Skeletal muscle tissue (tissue), 4 donors: ENCODE results near the gene TAMALIN. TPM values are rescaled to one million over a fixed set of nuclear protein-coding genes. Genes with fewer than 3 reads are reported as not detected.

Experiments used
- H3K27ac ChIP-seq: one replicate; pipeline ENCODE4 v1.7.0; 2013; ENCODE audit warnings: mild to moderate bottlenecking, low read depth, low read length, inconsistent platforms
- H3K27me3 ChIP-seq, 3 donors: one replicate each; pipeline ENCODE4 v1.7.0; 2013; ENCODE audit warnings: low read length in 3 of 3; ENCODE audit not compliant: control insufficient read depth in 3 of 3, insufficient read depth in 3 of 3
- H3K36me3 ChIP-seq, 3 donors: one replicate each; pipeline ENCODE4 v1.7.0; 2013; ENCODE audit warnings: low read length in 3 of 3; ENCODE audit not compliant: control insufficient read depth in 3 of 3, insufficient read depth in 3 of 3
- H3K4me1 ChIP-seq, 3 donors: one replicate each; pipeline ENCODE4 v1.7.0; 2013; ENCODE audit warnings: low read length in 3 of 3, mild to moderate bottlenecking in 3 of 3; ENCODE audit not compliant: control insufficient read depth in 3 of 3, insufficient read depth in 3 of 3
- H3K4me3 ChIP-seq, 3 donors: one replicate each; pipeline ENCODE4 v1.7.0; 2013; ENCODE audit warnings: low read length in 3 of 3
- H3K9ac ChIP-seq, 3 donors: one replicate each; pipeline ENCODE4 v1.7.0; 2013; ENCODE audit warnings: low read length in 3 of 3, mild to moderate bottlenecking in 3 of 3, moderate library complexity in 2 of 3, low read depth in 1 of 3
- H3K9me3 ChIP-seq, 3 donors: one replicate each; pipeline ENCODE4 v1.7.0; 2013; ENCODE audit warnings: low read length in 3 of 3; ENCODE audit not compliant: control insufficient read depth in 3 of 3
- total RNA-seq: library from RNA; depleted of rRNA; stranded (reverse); fragments of >200 nt; gene quantifications from one replicate; pipeline ENCODE4 v1.2.3, GENCODE V29; 2014
- donor health status: Osteomylitis.

The TAMALIN gene
- total RNA-seq, 1 donor from 2014 or later, result 9.4 TPM

DNA sequence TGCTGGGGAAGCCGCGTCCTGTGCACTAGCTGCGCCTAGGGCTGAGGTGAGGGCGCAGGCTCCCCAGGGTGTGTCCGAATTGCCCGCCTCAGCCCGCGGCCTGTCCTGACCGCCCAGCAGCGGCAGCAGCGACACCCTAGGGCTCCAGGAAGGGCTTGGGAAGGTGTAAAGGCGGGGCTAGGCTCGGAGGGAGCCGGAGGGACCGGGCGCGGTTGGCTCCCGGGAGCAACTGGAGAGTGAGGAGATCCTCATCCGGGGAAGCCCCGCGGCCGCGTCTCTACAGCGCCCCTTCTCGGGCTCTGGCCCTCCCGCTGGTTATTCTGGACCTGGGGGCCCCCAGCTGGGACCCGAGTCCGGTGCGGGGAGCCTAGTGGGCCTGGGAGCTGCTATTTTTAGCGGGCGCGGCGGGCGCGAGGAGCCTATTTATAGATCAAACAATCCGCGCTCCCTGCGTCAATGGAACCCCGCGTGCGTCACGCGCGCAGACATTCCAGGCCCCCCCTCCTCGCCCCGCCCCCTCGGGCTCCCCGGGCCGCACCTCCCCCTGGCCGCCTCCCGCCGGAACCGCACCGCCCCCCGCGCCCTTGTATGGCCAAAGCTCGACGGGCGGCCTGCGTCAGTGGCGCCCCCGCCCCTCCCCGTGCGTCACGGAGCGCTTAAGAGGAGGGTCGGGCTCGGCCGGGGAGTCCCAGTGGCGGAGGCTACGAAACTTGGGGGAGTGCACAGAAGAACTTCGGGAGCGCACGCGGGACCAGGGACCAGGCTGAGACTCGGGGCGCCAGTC is 44.2 kb downstream of the TAMALIN start, which contains the start of gene NR4A1:
TSS of gene NR4A1 (plus strand) at position 685 of the 784 bp plus-strand sequence. CDS start 2,887 bp downstream, outside the sequence.
- no peaks in the 10 kb centered on the region for H3K9me3 ChIP-seq
- peaks cover 4 to 43% (median 18%) of the 10 kb centered on the region in 3 donors for H3K36me3 ChIP-seq
- H3K4me1 ChIP-seq, result peaks cover 70 to 88% (median 81%) of the 10 kb centered on the region in 3 donors
- H3K27ac ChIP-seq, result peak within 1 kb of the TSS; percentile 99
- H3K27me3 ChIP-seq, result no peaks in the 10 kb centered on the region
- peak within 1 kb of the TSS; percentile 83 to 95 (median 95) for H3K4me3 ChIP-seq
- peak within 1 kb of the TSS; percentile 99 for H3K9ac ChIP-seq

DNA sequence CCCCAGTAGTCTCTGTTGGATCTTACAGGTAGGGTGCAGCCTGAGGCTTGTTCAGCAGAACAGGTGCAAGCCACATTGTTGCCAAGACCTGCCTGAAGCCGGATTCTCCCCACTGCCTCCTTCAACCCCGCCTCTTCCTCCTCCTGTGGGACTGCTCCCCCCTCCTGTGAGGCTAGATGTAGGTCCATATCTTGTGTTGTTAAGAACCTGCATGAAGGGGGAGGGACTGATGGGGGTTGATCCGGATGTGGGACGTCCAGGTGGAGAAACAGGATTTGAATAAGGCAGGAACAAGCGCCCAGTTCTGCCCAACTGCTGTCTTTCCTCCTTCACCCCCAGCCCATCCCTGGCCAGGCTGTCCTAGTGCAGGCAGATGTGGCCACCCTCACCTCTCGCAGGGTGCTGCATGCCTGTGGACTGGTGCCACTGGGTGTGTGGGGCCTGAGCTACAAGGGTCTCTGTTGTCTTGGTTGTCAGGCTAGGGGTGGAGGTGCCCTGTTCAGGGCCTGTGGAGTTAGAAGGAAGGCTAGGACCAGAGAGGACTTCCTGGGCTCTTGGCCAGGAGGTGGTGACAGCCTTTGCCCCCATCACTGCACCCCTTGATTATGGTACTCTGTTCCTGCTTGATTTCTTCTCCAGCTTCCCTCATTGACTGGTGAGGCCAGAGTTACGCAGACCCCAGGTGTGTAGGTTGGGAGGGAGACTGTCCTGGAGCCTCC is 45.9 kb downstream of the TAMALIN start:
- Histone ChIP-seq H3K9ac (peak overlapping the region; percentile 71 to 95 (median 86)), H3K27me3 (no peaks in the 10 kb centered on the region), H3K4me3 (peak overlapping the region; percentile 83 to 95 (median 95)), H3K36me3 (peaks cover 21 to 47% (median 30%) of the 10 kb centered on the region in 3 donors), H3K4me1 (peaks cover 63 to 88% (median 82%) of the 10 kb centered on the region in 3 donors), H3K27ac (peak overlapping the region; percentile 99), H3K9me3 (no peaks in the 10 kb centered on the region)

DNA sequence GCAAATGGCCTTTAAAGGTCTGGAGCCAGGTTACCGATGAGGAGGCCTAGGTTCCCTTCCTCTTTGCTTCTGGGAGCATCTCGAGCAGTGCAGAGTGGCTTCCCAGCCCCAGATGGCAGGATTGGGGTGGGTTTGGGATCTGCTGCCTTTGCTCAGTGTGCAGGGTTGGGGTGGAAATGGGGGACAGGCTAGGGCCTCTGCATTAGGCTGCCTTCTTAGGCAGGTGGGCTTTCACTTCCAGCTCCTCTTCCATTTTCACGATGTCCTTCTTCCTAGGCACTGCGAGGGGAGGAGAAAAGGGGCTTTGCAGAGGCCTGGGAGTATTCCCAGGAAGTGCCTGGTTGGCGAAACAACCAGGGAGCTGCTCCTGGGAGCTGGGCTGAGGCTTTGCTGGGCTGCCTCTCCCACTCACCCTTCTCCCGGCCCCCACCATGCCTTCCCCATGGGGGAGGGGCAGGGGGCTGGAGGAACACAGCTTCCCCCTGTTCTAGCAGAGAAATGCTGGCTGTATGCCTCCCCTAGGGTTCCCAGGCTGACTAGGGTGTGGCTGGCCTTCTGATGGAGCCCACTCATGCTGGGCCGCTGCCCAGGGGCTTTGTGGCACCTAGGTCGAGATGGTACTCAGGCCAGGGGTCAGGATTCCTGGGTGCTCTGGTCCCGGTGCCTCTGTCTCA is 46.9 kb downstream of the TAMALIN start:
- Histone ChIP-seq H3K27me3 (no peaks in the 10 kb centered on the region), H3K9ac (peak overlapping the region; percentile 71 to 95 (median 86)), H3K9me3 (no peaks in the 10 kb centered on the region), H3K4me1 (peaks cover 59 to 84% (median 78%) of the 10 kb centered on the region in 3 donors), H3K4me3 (peak overlapping the region; percentile 5 to 95 (median 83)), H3K36me3 (peaks cover 27 to 56% (median 38%) of the 10 kb centered on the region in 3 donors), H3K27ac (peak overlapping the region; percentile 99)

- Histone ChIP-seq H3K4me3 (peak overlapping the region in 1 of 3 donors; percentile 83), H3K9me3 (no peaks in the 10 kb centered on the region), H3K9ac (peak overlapping the region in 2 of 3 donors; percentile 1 to 95), H3K27me3 (no peaks in the 10 kb centered on the region), H3K27ac (peak overlapping the region; percentile 99), H3K36me3 (peaks cover 33 to 61% (median 41%) of the 10 kb centered on the region in 3 donors), H3K4me1 (peaks cover 53 to 81% (median 74%) of the 10 kb centered on the region in 3 donors)
Observed at GRCh38 chr12:52054231-52054832, 47.6 kb downstream of the TAMALIN start.

DNA sequence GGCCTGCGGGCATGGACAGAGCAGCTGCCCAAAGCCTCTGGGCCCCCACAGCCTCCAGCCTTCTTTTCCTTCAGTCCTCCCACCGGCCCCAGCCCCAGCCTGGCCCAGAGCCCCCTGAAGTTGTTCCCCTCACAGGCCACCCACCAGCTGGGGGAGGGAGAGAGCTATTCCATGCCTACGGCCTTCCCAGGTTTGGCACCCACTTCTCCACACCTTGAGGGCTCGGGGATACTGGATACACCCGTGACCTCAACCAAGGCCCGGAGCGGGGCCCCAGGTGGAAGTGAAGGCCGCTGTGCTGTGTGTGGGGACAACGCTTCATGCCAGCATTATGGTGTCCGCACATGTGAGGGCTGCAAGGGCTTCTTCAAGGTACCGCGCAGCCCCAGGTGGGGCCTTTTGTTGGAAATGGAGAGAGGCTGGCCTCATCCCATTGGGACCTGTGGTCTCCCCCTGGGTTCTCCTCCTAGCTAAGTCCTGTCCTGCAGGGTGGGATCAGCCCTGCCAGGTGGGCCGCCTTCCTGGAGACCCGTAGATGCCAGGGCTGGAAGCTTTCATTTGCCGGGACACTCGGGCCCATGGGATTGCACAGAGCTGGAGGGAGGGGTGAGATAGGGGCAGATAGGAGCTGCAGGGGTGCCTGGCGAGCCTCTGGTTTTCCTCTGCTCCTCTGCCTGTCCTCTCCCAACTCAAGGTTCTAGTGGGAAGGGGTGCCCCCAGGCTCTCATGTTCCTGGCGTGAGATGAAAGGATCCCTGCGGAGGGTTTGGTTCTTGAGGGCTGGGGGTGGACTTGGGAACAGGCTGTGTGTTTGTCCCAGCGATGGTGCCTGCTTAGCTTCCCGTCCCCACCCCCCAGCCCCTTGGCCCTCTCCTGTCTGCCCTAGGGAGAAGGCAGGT is 48.3 kb downstream of the TAMALIN start:
- Histone ChIP-seq H3K36me3 (peaks cover 36 to 68% (median 41%) of the 10 kb centered on the region in 3 donors), H3K27me3 (no peaks in the 10 kb centered on the region), H3K27ac (peak overlapping the region; percentile 99), H3K9me3 (no peaks in the 10 kb centered on the region), H3K4me1 (peaks cover 45 to 74% (median 66%) of the 10 kb centered on the region in 3 donors), H3K4me3 (no peak overlapping the region), H3K9ac (peak overlapping the region in 2 of 3 donors; percentile 19 to 33)

DNA sequence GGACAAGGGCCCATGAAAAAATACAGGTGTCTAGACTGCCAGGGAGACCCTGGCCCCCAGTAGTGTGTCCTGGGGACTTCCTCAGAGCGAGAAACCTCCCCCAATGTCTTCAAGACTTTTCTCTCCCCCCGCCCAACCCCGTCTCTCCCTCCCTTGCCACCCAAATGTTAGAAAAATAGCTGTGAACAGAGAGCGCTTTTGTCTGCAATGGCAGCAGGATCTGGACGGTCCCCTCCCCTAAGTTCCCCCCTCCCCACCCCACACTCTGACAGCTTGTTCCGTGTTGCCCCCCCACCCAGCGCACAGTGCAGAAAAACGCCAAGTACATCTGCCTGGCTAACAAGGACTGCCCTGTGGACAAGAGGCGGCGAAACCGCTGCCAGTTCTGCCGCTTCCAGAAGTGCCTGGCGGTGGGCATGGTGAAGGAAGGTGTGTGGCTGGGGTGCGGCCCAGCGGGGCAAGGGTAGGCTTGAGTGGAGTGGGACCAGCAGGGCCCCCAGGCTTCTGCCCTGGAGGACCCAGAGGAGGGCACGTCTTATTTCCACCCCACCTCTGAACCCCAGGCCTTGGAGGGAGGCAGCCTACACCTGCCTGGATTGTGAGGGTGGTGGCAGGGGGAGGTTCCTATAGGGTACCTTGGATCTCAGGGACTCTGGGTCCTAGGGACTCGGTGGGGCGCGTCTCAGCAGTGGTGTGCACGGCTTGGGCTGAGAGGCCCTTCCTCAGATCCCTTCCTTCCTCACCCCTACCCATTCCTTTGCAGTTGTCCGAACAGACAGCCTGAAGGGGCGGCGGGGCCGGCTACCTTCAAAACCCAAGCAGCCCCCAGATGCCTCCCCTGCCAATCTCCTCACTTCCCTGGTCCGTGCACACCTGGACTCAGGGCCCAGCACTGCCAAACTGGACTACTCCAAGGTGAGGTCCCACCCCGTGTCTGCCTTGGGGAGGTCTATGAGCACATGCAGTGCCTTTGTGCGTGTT is 49.3 kb downstream of the TAMALIN start:
- H3K9me3 ChIP-seq, result no peaks in the 10 kb centered on the region
- peaks cover 39 to 66% (median 60%) of the 10 kb centered on the region in 3 donors for H3K4me1 ChIP-seq
- H3K36me3 ChIP-seq, result peaks cover 36 to 69% (median 41%) of the 10 kb centered on the region in 3 donors
- H3K9ac ChIP-seq, result peak overlapping the region in 2 of 3 donors; percentile 25 to 45
- H3K4me3 ChIP-seq, result no peak overlapping the region
- H3K27ac ChIP-seq, result peak overlapping the region; percentile 99
- H3K27me3 ChIP-seq, result no peaks in the 10 kb centered on the region

GRCh38 chr12:52056801-52057637 is 50.3 kb downstream of the TAMALIN start:
- peaks cover 33 to 59% (median 56%) of the 10 kb centered on the region in 3 donors for H3K4me1 ChIP-seq
- H3K27me3 ChIP-seq, result no peaks in the 10 kb centered on the region
- peak overlapping the region; percentile 54 for H3K27ac ChIP-seq
- H3K9ac ChIP-seq, result peak overlapping the region in 2 of 3 donors; percentile 30 to 45
- peaks cover 36 to 69% (median 41%) of the 10 kb centered on the region in 3 donors for H3K36me3 ChIP-seq
- no peaks in the 10 kb centered on the region for H3K9me3 ChIP-seq
- no peak overlapping the region for H3K4me3 ChIP-seq
